Daoy (cell line): ENCODE measurements around the gene DCUN1D1. TPM values are rescaled to one million over a fixed set of nuclear protein-coding genes. Genes with fewer than 3 reads are reported as not detected.

ENCODE experiments used
- DNase-seq: peaks from one replicate; pipeline ENCODE4 v3.0.0-alpha.2; 2015; ENCODE audit warnings: low read depth
- total RNA-seq: library from RNA; depleted of rRNA; stranded (reverse); fragments of >200 nt; shearing (Covaris generic); gene quantifications from 2 replicates; pipeline ENCODE4 v1.2.3, GENCODE V29; 2014; rRNA removed

The DCUN1D1 gene
- total RNA-seq, 1 experiment from 2014 or later: 30.8 TPM

DNA sequence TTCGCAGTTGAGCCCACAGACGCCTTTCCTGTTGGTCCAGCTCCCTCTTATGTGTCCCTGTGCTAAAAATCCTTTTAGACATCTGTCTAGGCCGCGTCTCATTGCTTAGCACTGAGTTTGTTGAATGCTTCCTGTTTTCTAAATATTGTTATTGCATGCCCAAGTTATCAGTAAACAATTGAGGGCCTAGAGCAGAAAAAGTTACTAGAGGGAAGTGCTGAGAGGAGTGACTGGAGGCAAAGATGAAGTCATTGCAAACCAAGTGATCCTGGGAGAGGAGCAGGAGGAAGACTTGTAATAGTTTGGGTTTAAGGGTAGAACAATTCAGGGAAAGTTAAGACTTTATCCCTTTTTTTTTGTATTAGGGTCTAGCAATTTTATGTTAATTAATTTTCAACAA lies 88.1 kb downstream of the DCUN1D1 start:
- no peak for DNase-seq

- no peak for DNase-seq
Observed at GRCh38 chr3:182891364-182891763, 89.0 kb downstream of the DCUN1D1 start.

DNA sequence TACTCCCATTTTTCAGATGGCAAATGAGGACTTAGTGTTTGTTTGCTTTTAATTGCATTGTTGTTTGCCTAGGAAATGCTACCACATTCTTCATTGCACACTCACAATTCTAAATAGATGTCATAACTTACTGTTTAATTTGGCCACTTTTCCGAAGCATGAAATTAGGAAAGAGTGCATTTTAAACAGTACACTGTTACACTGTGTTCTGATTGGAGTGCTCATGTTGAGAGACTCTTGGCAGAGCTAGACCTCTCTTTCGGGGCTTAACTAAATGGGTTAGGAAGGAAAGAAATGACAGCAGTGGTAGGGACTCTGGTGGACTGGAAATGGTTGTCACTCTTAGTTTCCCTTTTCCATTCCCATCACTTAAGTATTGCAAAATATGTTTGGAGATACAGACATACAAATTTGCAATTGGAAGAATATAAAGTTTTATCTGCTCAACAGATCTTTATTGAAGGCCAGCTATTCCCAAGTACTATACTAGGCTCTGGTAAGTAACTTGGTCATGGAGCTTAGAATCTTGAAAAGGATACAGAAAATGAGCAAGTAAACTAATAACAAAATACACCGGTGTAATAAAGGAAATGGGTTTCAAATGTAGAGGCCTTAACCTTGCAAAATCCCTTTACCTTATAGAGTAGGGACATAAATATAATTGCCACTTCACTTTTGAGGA lies 90.2 kb downstream of the DCUN1D1 start:
- no peak for DNase-seq

Other genes starting within 250 kb of the DCUN1D1 start
- 44.5 and 49.3 TPM in 2 replicates for gene ATP11B, start 187.0 kb downstream of the DCUN1D1 start, total RNA-seq
- gene MCCC1, start 119.0 kb upstream of the DCUN1D1 start, total RNA-seq: 27.8 and 32.3 TPM in 2 replicates
- 0.18 and 0.63 TPM in 2 replicates for gene LAMP3, start 182.2 kb upstream of the DCUN1D1 start, total RNA-seq